Superior temporal gyrus (tissue), 1 donor: Measurements from ENCODE around the gene MXRA7.
A peak's percentile ranks its signal among the peaks of the same experiment; 100 is the strongest.
"Not testable (repeated sequence)": the region's sequence is repeated elsewhere in the genome, so short reads cannot be mapped to it uniquely, and the experiment has no call there.

Experiments used
- DNase-seq: peaks from one replicate; pipeline ENCODE4 v3.0.0-alpha.2; 2016; ENCODE audit errors: extremely low spot score

Gene MXRA7, protein sequence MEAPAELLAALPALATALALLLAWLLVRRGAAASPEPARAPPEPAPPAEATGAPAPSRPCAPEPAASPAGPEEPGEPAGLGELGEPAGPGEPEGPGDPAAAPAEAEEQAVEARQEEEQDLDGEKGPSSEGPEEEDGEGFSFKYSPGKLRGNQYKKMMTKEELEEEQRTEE

DNA sequence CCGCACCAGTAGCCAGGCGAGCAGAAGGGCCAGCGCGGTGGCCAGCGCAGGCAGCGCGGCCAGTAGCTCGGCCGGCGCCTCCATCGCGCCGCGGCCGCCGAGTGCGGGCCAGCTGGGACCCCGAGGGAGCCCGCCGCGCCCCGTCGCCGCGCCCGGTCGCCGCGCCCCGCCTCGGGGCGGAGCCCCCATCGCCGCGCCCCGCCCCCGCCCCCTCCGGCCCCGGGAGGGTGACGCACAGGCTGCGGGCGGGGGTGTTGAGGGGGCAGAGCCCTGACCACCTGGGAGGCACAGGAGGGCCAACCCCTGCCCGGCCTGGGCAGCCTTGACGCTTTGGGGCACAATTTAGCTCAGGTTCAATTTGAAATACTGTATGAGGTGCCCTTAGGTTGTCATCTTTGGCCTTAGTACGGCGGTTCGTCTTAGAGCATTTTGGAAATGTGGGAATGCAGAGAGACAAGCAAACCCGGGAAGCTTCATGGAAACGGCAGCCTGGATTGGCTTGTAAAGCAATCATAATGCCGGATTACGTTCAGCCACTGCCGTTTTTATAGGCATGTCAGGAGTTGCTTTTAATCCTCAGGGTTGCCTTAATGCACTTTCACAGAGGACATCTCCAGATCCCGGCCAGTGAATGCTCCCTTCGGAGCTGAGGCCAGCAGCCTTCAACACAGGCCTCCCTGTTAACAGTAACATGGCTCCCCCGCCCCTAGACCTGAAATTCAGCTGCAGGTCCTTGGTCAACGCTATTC lies at the start of gene MXRA7:
Gene MXRA7 (minus strand): TSS at position 103 of the 749 bp plus-strand sequence. CDS start 19 bp downstream, at position 84.
- DNase-seq: peak; percentile 60

DNA sequence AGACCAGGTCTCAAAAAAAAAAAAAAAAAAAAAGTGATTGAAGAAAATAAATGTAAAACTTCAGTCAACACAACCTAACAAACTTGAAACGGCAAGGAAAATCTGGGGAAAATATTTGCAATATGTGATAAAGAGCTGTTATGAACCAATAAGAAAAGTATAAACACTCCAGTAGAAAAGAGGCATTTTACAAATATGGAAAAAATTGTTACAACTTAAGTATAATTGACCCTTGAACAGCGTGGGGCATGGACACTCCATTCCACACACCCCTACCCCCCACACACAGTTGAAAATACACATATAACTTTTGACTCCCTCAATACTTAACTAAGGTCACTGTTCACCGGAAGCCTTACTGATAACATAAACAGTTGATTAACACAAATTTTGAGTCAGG lies 47.8 kb upstream of the MXRA7 start:
- DNase-seq: no peak

DNA sequence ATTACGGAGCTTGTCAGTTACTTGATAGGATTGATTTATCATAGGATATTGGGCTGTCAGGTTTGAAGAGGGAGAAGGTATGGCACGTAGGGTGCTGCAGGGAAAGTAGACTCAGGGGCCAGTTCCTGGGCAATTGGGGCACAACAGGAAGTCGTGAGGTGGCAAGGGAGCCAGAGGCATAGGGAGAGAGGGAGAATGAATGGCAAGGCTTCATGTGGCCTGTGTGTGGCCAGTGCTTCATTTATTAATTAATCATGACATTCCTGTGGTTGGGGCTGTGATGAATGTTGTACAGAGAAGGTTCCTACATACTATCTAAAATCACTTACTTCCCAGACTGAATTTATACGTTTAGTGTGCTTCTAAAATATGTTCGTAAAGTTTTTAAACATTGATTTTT lies 46.5 kb upstream of the MXRA7 start:
- DNase-seq: no peak

DNA sequence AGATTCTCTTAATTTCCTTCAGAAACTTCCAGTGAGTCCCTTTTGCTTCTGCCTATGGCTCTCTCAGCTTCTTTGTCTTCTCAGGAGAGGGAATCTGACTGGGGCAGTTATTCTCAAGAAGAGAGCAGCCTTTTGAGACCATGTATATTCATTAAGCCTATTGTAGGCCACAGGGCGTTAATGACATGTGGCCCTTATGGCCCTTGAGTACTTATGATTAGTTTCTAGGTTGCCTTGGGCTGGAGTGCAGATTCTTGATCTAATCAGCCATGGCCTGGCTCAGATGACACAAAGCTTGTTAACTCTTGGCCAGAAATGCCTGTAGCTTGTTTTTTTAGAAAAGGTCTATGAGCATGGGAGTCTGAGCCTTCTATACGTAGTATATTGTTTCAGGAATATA lies 44.5 kb upstream of the MXRA7 start:
- DNase-seq: no peak

DNA sequence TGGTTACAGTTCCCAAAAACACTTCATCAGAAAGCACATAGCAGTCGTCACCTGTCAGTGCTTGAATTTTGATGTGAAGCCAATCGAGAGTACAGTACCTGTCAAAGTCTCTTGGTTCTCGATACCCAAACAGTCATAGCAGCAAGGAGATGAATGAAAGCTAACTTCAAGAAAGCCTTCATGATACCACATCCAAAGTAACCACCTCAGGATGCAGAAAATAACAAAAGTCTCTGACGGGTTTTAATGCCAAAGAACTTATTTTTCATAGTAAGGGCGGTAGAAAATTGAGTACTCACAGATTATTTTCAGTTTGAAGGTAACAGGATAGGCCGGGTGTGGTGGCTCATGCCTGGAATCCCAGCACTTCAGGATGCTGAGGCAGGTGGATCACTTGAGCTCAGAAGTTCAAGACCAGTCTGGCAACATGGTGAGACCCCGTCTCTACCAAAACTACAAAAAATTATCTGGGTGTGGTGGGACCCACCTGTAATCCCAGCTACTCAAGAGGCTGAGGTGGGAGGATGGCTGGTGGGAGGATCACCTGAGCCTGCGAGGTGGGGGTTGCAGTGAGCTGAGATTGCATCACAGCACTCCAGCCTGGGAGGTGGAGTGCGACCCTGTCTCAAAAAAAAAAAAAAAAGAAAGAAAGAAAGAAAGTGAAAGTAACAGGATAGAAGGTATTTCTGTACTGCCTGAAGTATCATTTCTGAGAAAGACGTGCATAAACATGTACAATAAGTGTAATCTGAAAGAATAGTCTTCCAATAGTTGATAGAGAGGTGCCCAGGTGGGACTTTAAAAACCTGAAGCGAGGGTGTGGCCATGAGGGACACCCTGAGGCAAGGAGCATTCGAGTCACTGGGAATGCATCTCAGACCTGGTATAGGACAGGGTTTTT lies 42.5 kb upstream of the MXRA7 start:
- no peak for DNase-seq

DNA sequence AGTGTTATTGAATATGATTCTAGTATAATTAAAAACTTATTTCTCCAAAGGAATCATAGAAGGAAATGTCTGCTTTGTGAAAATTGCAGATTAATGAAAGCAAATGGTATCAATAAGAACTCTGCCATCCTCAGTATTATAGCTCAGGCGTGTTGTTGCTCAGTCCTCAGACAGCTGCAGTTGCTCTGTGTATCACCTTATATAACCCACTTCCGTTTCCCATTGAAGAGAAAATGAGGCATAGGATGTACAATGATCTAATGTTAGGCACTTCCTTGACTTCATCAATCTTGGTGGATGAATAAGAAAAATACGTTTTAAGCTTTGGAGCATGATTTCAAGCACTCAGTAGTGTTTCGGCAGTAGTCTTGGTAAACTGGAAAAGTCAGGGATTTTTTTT lies 41.2 kb upstream of the MXRA7 start:
- no peak for DNase-seq

DNA sequence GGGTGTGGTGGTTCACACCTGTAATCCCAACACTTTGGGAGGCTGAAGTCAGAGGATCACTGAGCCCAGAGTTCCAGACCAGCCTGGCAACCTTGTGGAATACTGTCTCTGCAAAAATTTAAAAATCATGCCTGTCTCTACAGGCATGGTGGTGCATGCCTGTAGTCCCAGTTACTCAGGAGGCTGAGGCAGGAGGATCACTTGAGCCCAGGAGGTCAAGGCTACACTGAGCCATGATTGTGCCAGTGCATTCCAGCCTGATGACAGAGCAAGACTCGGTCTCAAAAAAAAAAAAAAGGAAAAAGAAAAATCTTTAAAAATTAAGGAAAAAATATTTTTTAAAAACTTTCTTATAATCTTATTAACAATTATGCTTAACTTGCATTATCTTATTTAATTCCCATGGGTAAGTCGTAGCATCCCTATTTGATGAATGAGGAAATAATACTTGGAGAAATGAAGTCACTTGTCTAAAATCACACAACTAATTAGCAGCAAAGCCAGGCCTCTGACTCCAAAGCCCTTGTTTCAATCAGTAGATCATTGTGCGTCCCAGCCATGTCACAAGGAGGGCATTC lies 40.7 kb upstream of the MXRA7 start:
- DNase-seq: no peak

DNA sequence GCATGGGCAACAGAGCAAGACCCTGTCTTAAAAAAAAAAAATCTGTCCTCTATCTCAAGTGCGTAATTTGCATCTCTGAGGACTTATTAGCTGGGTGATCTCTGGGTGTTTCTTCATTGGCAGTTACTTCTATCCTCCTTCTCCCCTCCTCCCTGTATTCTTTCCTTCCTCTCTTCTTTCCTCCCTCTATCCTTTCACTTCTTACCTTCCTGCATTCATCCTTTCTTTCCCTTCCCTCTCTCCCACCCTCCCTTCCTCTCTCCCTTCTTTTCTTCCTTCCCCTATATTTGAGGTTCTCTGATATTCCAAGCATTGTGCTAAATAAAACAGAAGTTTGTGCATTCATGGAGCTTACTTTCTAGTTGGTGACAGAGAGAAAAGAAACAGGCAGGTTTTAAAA lies 37.9 kb upstream of the MXRA7 start:
- no peak for DNase-seq

DNA sequence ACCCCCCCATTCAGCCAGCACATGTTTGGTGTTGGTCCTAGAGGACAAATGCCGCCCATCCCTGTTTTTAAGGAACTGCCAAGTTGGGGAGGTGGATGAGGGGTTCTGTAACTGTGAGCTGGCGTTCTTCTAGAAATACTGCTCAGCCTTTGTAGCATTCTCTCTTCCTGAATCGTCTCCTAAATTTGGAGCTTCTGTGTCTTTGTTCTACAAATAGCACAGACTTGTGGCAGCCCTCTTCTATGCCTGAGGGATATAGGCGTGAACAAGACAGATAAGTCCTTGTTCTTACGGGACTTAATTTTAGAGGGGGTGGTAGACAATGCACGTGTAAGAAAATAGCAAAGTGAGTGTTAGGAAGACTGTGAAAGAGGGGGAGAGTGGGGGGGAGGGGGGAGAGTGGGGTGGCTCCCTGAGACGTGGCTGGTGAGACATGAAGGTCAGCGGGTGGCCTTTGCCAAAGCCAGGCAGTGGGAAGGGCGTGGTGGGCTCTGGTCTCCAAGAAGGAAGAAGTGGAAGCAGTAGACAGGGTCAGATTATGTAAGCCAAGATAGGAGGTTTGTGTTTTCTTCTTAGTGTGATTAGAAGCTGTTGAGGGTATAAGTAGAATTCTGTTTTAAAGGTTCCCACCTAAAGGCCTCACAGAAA lies 37.1 kb upstream of the MXRA7 start:
- peak; percentile 49 for DNase-seq

DNA sequence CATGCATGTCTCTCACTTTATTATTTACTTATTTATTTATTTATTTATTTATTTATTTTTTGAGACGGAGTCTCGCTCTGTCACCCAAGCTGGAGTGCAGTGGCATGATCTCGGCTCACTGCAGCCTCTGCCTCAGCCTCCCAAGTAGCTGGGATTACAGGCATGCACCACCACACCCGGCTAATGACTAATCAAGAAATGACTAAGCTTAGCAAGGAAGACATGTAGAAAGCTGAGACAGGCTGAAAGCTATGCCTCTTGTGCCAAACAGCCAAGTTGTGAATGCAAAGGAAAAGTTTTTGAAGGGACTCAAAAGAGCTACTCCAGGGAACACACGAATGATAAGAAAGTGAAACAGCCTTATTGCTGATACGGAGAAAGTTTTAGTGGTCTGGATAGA lies 35.0 kb upstream of the MXRA7 start:
- not testable (repeated sequence) for DNase-seq

DNA sequence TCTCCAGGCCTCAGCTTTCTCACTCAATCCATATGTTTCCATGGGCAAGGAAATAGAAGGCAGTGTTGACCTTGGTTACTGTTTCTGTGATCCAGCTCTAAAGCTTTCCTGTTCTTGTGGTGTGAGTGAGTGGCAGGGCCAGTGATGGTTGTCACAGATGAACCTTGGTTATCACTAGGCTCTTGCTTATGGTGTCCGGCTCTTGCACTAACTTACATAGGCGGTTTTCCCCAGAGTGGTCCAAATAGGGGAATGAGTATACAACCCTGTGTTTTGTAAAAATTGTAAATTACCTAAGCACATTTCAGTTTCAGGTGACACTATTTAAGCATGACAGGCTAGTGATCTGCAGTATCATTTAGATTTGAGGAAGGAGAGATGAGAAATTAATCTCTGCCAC lies 34.0 kb upstream of the MXRA7 start:
- DNase-seq: no peak

DNA sequence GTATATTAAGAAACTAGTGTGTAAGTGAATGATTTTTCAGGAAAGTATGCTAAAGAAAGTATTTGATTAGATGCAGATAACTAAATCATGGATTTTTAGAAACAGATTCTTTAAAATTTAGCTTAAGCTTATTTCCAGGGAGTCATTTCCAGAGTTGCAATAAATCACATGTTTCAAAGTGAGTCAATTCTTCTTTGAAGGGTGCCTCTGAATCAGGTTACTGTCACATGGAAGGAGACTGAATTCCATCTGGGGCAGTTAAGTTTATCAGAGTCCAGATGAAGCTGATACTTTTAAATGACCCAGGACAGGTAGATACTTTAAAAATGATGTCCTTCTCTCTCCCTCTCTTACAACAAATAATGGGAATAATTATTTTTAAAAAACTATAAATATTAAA lies 32.2 kb upstream of the MXRA7 start:
- DNase-seq: no peak

DNA sequence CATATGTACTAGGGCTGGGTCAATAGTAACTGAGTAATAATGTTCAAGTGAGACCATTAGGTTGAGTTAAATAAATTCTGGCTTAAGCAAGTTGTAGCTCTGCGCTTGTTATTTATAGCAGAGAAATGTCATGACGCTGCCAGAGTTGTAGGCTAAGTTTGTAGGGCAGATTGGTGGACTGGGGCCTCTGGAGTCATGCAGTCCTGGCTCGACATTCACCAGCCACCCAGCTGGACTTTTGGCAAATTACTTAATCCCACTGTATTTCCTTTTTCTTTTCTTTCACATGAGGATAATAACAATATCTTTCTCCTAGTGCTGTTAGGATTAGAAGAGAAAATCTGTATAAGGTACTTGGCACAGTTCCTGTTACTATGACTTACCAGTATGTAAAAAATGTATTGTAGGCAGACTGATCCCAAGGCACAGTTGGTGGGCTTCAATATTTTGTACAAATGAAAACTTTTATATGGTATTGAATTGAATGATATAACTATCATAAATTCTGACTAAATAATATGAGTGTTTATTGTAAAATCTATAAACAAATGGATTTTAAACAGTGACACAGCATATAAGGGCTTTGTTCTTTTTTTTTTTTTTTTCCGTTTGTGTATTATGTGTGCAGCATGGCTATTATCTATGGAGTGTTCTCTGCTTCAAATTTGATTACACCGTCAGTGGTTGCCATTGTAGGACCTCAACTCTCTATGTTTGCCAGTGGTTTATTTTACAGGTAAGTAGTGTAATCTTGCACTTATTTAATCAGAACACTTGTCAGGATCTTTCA lies 29.8 kb upstream of the MXRA7 start:
- no peak for DNase-seq

DNA sequence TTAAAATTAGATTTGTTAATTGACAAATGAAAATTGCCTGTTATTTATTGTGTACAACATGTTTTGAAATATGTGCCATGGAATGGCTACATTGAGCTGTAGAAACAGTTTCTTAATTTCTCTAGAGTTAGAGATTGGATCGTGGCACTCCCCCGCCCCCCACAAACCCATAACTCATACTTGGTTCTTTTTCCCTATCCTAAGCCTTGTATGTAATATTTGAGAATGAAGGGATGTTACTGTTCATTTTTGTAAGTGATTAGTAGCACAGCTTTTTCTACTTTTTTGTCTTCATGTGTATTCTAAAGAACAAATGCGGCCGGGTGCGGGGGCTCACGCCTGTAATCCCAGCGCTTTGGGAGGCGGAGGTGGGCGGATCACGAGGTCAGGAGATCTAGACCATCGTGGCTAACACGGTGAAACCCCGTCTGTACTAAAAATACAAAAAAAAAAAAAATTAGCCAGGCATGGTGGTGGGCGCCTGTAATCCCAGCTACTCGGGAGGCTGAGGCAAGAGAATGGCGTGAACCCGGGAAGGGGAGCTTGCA lies 28.9 kb upstream of the MXRA7 start:
- DNase-seq: not testable (repeated sequence)

DNA sequence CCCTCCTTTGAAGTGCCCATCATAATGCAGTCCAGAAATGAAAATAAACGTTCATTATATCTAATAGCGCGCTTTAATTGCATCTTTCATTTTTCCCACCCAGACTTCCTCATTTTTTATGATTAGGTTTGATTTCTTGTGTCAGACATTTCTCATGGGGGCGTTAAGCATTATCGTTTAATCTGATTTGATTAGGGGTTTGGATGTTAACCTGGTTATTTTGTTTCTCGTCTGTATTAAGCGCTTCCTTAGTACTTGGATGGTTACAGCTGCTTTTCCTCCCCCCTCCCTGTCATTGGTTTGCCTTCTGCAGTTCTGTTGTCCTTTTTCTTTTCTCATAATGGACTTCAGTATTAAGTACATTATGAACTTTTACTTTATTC lies 27.7 kb upstream of the MXRA7 start:
- no peak for DNase-seq

DNA sequence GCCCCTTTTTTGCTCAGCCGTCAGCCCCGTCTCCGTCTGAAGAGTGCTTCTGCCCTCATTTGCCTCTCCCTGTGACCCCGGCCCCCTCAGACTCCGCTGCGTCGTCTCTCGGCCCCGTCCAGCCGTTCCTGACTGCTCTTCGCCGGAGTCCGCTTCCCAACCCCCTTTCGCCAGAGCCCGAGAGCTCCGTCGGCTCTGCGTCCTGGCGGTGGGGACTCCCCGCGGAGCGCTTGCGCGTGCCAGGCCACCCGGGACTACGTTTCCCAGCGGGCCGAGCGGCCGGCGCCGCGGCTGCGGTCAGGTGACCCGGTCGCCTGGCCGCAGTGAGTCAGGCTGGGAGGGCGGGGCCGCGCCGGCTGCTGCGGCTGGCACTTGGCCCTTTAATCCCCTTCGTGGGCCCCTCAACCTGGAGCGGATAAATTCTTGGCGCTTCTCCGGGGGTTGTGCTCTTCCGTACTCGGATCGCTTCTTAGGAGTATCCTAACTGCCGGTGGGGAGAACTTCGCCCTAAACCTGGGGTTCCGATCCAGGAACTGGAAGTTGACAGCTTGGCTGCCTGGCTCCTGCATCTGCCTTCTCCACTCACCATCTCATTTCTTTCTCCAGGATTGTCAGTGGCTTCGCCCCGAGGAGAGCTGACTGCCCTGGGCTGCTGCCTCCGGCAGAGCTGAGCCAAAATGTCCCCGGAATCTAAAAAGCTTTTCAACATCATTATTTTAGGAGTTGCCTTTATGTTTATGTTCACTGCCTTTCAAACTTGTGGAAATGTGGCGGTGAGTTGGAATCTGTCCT lies 27.1 kb upstream of the MXRA7 start, which contains the start of gene MFSD11:
Gene MFSD11 (plus strand): TSS at position 444 of the 792 bp plus-strand sequence. CDS start 234 bp downstream, at position 678.
- DNase-seq: peak; percentile 88

DNA sequence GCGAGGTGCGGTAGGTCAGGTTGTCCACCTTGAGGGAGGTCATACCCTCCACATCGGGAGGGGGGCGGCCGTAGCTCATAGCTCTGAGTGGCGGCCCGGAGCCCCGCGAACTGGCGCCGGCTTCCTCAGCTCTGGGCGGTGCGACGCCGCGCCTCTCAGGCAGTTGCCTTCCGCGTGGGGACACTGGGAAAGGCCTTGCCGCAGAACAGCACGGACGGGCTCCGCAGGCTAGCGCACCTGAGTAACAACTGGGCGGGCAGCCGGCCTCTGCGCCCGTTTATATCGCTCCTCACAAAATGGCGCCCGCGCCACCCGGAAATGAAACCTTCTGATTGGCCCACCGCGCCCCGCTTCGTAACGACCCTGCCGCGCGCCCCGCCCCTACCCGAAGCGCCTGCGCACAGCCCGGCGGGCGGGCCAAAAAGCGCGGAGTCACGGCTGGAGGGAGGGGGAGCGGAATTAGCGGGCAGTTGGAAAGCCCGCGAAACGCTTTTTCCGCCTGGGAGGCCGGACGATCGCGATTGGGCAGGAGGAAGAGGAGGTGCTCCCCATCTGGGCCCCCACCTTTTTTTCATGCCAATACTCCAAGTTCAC lies 26.4 kb upstream of the MXRA7 start, which contains the start of gene SRSF2:
Gene SRSF2 (minus strand): TSS at position 250 of the 594 bp plus-strand sequence. CDS start 171 bp downstream, at position 79.
- peak; percentile 98 for DNase-seq

DNA sequence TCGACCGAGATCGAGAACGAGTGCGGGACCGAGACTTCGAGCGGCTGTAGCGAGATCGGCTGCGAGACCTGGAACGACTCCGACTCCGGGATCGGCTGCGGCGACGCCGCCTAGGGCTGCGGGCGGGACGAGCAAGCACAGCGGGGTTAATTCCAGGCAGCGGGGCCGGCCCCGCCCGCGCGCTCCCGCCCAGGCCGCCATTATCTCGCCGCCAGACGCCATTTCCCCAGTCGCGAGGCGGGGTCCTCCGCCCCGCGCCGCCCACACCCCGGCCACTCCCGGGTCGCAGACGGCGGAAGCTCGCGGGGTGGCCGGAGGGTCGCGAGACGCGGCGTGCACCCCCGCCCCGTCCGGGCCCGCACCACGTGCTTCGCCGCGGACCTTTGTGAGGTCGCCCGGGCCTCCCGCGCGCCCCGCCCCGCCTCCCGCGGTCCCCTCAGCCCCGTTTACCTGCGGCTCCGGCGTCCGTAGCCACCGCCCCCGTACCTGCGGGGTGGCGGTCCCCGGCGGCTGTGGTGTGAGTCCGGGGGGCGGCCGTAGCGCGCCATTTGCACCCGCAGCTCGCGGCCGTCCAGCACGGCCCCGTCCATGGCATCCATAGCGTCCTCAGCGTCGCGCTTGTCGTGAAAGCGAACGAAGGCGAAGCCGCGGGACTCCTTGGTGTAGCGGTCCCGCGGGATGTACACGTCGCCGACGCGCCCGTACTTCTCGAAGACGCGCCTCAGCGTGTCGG lies 25.8 kb upstream of the MXRA7 start:
- DNase-seq: peak; percentile 57
